GM12873 (cell line): ENCODE data around the gene ARHGAP8.

ENCODE experiments used
- CTCF ChIP-seq: IDR thresholded peaks from 2 replicates; pipeline ENCODE4 v1.5.1; 2012; ENCODE audit warnings: low read depth, mild to moderate bottlenecking, moderate library complexity, low read length, control low read depth; ENCODE audit not compliant: insufficient read depth; ENCODE audit errors: missing control alignments

ARHGAP8 gene

DNA sequence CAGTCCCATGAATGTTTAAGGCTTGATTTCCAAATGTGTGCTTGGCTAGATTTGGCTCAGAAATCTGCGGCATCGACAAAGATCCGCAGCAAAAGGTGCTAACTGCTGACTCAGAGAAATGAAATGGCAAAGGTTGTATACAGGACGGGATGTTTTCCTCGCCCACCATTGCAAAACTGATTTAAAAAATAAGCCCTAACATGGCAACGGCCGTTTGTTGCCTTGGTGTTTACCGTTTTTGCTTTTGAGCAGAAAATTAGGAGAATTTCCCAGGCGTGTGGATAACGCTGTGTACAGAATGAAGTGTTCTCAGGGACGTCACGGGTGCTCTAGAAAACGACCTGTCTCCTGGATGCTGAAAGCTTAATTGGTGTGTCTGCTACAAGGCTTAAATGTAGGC lies 70.2 kb downstream of the ARHGAP8 start:
- no peak for TF ChIP-seq CTCF

DNA sequence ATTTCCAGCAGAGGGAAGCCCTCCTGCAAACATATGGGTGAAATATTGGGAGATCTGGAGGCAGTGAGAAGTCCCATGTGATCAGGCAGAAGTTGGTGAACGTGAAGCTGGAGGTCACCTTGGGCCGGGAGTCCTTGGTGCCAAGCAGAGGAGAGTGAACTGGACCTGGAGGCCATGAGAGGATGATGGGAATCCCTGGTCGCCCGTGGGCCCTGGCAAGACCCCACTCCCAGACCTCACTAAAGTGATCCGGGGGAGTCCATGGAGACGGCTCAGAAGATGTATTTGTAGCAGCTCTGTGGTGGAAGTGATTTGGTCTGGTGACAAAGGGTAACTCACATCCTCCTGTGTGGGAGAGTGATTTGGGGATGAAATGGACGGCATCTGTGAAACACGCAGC lies 71.0 kb downstream of the ARHGAP8 start:
- no peak for TF ChIP-seq CTCF

- TF ChIP-seq CTCF = no peak
These were observed 71.4 kb downstream of the ARHGAP8 start for GRCh38 chr22:44823806-44824205.

- TF ChIP-seq CTCF = no peak
These were observed 71.9 kb downstream of the ARHGAP8 start for GRCh38 chr22:44824271-44824670.

DNA sequence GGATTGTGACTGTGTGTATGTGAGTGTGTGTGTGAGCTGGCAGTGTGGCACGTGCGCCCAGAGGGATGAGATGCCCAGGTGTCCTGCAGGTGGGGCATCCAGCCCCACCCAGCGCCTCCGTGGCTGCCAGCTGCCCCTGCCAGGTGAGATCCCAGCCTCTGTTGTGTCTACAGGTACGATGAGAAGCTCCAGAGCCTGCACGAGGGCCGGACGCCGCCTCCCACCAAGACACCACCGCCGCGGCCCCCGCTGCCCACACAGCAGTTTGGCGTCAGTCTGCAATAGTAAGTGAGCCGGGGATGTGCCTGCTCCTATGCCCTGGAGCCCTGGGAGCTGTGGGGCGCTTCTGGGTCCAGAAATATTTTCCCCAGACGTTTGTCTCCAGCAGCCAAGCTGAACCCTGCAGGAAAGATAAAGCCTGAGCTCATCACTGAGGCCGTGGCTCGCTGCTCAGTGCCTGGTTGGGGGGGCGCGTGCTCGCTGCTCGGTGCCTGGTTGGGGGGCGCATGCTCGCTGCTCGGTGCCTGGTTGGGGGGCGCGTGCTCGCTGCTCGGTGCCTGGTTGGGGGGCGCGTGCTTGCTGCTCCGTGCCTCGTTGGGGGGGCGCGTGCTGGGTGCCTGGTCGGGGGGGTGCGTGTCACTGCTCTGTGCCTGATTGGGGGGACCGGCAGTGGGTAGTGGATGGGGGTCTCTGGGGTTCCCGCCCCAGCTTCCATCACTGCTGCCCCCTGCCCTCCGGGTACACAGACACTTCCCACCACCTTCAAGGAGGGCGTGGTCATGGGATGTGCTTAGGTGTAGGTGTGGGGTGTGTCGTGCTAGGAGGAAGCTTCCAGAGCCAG lies 73.2 kb downstream of the ARHGAP8 start:
- no peak for TF ChIP-seq CTCF

GRCh38 chr22:44827666-44828190 lies 75.4 kb downstream of the ARHGAP8 start:
- TF ChIP-seq CTCF = no peak

- TF ChIP-seq CTCF = peak; percentile 55
These were observed 75.8 kb downstream of the ARHGAP8 start for GRCh38 chr22:44828193-44828592.
